Measurements from ENCODE around the gene SLC12A2.

SLC12A2 gene

GRCh38 chr5:128224336-128224735 is 140.8 kb downstream of the SLC12A2 start:
- no peak for DNase-seq

GRCh38 chr5:128225245-128226030 is 141.9 kb downstream of the SLC12A2 start:
- no peak for DNase-seq

GRCh38 chr5:128228008-128228407 is 144.4 kb downstream of the SLC12A2 start:
- DNase-seq: peak in 1 of 56 donors; percentile 2

GRCh38 chr5:128228521-128228920 is 145.0 kb downstream of the SLC12A2 start:
- DNase-seq: no peak

GRCh38 chr5:128234928-128235641 is 151.5 kb downstream of the SLC12A2 start:
- no peak for DNase-seq

GRCh38 chr5:128236334-128236733 is 152.8 kb downstream of the SLC12A2 start:
- no peak for DNase-seq

- no peak for DNase-seq
Measured at GRCh38 chr5:128237000-128237399, 153.4 kb downstream of the SLC12A2 start.

- no peak for DNase-seq
Measured at GRCh38 chr5:128237546-128237945, 154.0 kb downstream of the SLC12A2 start.

Measured in amygdala (tissue), 56 donors.